Suppressor macrophage treated with lipopolysaccharide for 4 hours (primary cell): Measurements from ENCODE around the gene REXO1.
A peak's percentile ranks its signal among the peaks of the same experiment; 100 is the strongest.

Source experiments
- DNase-seq: peaks from one replicate; pipeline ENCODE4 v3.0.0-alpha.2; 2020

The REXO1 gene

GRCh38 chr19:1826557-1827521, 21.4 kb downstream of the REXO1 start:
- no peak for DNase-seq

GRCh38 chr19:1825909-1826556, 22.2 kb downstream of the REXO1 start:
- peak; percentile 75 for DNase-seq

GRCh38 chr19:1824252-1824622, 24.0 kb downstream of the REXO1 start:
- no peak for DNase-seq

- DNase-seq = no peak
These were observed 24.6 kb downstream of the REXO1 start for GRCh38 chr19:1823539-1824251.

GRCh38 chr19:1823020-1823419, 25.3 kb downstream of the REXO1 start:
- DNase-seq = no peak

- DNase-seq = no peak
These were observed 26.1 kb downstream of the REXO1 start for GRCh38 chr19:1822210-1822609.

GRCh38 chr19:1819341-1820255, 28.7 kb downstream of the REXO1 start:
- no peak for DNase-seq

- DNase-seq = no peak
These were observed 29.6 kb downstream of the REXO1 start for GRCh38 chr19:1818549-1819195.

GRCh38 chr19:1817553-1818179, 30.6 kb downstream of the REXO1 start:
- DNase-seq = no peak

- no peak for DNase-seq
These were observed 31.6 kb downstream of the REXO1 start for GRCh38 chr19:1816530-1817298.

- DNase-seq = no peak
These were observed 32.4 kb downstream of the REXO1 start for GRCh38 chr19:1815605-1816529.

GRCh38 chr19:1814833-1815604, 33.3 kb downstream of the REXO1 start:
- DNase-seq = no peak

GRCh38 chr19:1814391-1814790, 33.9 kb downstream of the REXO1 start:
- no peak for DNase-seq

GRCh38 chr19:1813192-1814182, 34.8 kb downstream of the REXO1 start:
- no peak for DNase-seq

- DNase-seq = peak; percentile 98
These were observed 35.7 kb downstream of the REXO1 start for GRCh38 chr19:1812426-1813191.

- no peak for DNase-seq
These were observed 36.3 kb downstream of the REXO1 start, which contains the start of gene ATP8B3 for GRCh38 chr19:1811942-1812425. TSS of gene ATP8B3 (minus strand) at chr19:1812276. CDS start at chr19:1811736, 540 bp downstream.
